Chondrocyte (in vitro differentiated cells): Measurements from ENCODE around the gene STXBP3. TPM values are rescaled to one million over a fixed set of nuclear protein-coding genes. Genes with fewer than 3 reads are reported as not detected.

ENCODE experiments used
- DNase-seq: peaks from one replicate; pipeline ENCODE4 v3.0.0; 2021; ENCODE audit warnings: mixed read lengths, low spot score
- H3K27ac Mint-ChIP-seq: one replicate; pipeline ENCODE4 v1.8.0; 2021; ENCODE audit warnings: mild to moderate bottlenecking, moderate library complexity, mixed read lengths; ENCODE audit not compliant: unreplicated experiment
- H3K27me3 Mint-ChIP-seq: 2 replicates; pipeline ENCODE4 v1.8.0; 2021; ENCODE audit warnings: low read depth, mixed read lengths
- H3K36me3 Mint-ChIP-seq: 2 replicates; pipeline ENCODE4 v1.8.0; 2021; ENCODE audit warnings: low read depth, mixed read lengths
- H3K4me1 Mint-ChIP-seq: 2 replicates; pipeline ENCODE4 v1.8.0; 2021; ENCODE audit warnings: low read depth, mild to moderate bottlenecking, mixed read lengths
- H3K4me3 Mint-ChIP-seq: one replicate; pipeline ENCODE4 v1.8.0; 2021; ENCODE audit warnings: mild to moderate bottlenecking, moderate library complexity, mixed read lengths; ENCODE audit not compliant: unreplicated experiment
- H3K9me3 Mint-ChIP-seq: 2 replicates; pipeline ENCODE4 v1.8.0; 2021; ENCODE audit warnings: low read depth, mixed read lengths
- CTCF ChIP-seq: fragments of 200-600 bp; sonication (generic); IDR thresholded peaks from 2 replicates; pipeline ENCODE4 v1.5.0; 2021; ENCODE audit warnings: antibody characterized with exemption, mild to moderate bottlenecking, moderate library complexity
- total RNA-seq: library from RNA; stranded (reverse); gene quantifications from 3 replicates; pipeline ENCODE4 v1.2.1, GENCODE V29; 2021

STXBP3 gene
- total RNA-seq, 1 donor from 2014 or later = 41.6 TPM

- no peaks in the 10 kb centered on the region for H3K27me3 Mint-ChIP-seq
- peaks cover 21% of the 10 kb centered on the region for H3K4me1 Mint-ChIP-seq
- no peaks in the 10 kb centered on the region for H3K9me3 Mint-ChIP-seq
- no peak within 1 kb of the TSS for H3K27ac Mint-ChIP-seq
- no peak within 1 kb of the TSS for H3K4me3 Mint-ChIP-seq
- no peak for TF ChIP-seq CTCF
- H3K36me3 Mint-ChIP-seq = no peaks in the 10 kb centered on the region
- no peak for DNase-seq
Observed at GRCh38 chr1:108856994-108857393, 110.5 kb downstream of the STXBP3 start, which contains the start of gene AKNAD1. Gene AKNAD1, minus strand, starts transcription at chr1:108857094. Its CDS starts 4,430 bp downstream, at chr1:108852664.

GRCh38 chr1:108858230-108858950, 111.9 kb downstream of the STXBP3 start:
- no peaks in the 10 kb centered on the region for H3K9me3 Mint-ChIP-seq
- H3K27ac Mint-ChIP-seq = no peak overlapping the region
- H3K4me3 Mint-ChIP-seq = no peak overlapping the region
- TF ChIP-seq CTCF = no peak
- H3K4me1 Mint-ChIP-seq = peaks cover 13% of the 10 kb centered on the region
- no peaks in the 10 kb centered on the region for H3K27me3 Mint-ChIP-seq
- H3K36me3 Mint-ChIP-seq = no peaks in the 10 kb centered on the region
- no peak for DNase-seq

Other genes with a start within 250 kb of the STXBP3 start
- 13.7 to 14.2 TPM (median 13.8 TPM) in 3 replicates for gene EEIG2, start 186.6 kb upstream of the STXBP3 start, total RNA-seq
- 9.6 to 10.8 TPM (median 10.1 TPM) in 3 replicates for gene HENMT1, start 85.6 kb upstream of the STXBP3 start, total RNA-seq
- 25.3 to 31.0 TPM (median 25.4 TPM) in 3 replicates for gene PRPF38B, start 54.4 kb upstream of the STXBP3 start, total RNA-seq
- gene FNDC7, start 33.8 kb upstream of the STXBP3 start, total RNA-seq = not detected in 3 replicates
- gene AKNAD1, start 110.4 kb downstream of the STXBP3 start, total RNA-seq = 0.45 TPM in 1 of 3 replicates, not detected in the others
- gene GPSM2, start 130.3 kb downstream of the STXBP3 start, total RNA-seq = 19.1 to 32.7 TPM (median 20.3 TPM) in 3 replicates
- gene CLCC1, start 216.8 kb downstream of the STXBP3 start, total RNA-seq = 41.7 to 49.7 TPM (median 46.9 TPM) in 3 replicates